GM18868 (cell line): Measurements from ENCODE around the gene CD300LG.
"Not testable (repeated sequence)": the region's sequence is repeated elsewhere in the genome, so short reads cannot be mapped to it uniquely, and the experiment has no call there.

ENCODE experiments used
- ATAC-seq: cut with Tn5 transposase; IDR thresholded peaks from one replicate; pipeline ENCODE4 v1.9.1; 2021; ENCODE audit warnings: mild to moderate bottlenecking, moderate library complexity; ENCODE audit not compliant: unreplicated experiment

Gene CD300LG

DNA sequence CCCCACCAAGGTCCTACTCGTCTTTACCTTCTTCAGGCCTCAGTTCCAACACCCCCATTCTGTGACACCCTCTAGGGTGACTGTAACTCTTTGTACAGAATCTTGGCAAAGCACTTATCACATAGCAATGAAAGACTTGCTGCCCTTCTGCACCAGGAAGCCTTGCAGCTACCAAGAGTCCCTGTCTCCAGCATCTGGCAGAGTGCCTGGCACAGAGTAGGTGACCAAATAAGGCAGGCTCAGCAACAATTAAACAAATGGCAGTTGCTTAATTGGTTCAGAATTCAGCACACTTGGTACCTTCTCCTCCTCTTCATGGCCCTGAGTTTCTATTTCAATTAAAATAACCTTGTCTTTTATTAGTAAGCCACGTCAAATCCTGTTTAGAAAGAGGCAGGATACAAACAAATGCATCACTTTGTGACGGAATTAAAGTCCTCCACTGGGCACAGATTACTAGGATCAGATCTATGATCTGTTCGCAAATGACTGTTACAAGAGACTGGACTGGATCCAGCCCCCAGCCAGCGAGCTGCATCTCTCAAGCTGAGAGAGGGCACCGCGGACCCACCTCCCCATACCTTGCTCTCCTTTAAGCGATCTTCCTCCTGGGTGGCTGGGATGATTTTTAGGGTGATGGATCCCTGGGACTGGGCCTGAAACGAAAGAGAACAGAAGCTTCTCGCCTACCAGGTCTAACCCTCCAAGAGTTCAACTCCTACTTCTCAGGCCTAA, 23.5 kb upstream of the CD300LG start:
- ATAC-seq = no peak

DNA sequence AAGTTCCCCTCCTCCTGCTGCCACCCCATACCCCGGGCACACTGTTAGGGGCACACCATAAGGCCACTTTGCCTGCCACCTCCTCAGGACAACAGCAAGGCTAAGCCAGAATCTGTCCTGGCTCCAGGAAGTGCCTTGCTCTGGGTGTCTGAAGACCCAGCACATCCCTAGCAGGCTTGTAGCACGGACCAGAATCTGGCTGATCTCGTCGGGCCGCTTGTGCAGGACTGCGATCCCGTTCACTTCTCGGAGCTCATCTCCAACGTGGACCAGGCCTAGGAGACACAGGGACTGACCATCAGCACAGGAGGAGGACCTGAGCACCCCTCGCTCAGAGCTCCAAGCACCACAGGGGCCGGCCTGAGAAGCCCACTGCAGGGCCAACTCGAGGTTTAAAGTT, 21.4 kb upstream of the CD300LG start:
- no peak for ATAC-seq

DNA sequence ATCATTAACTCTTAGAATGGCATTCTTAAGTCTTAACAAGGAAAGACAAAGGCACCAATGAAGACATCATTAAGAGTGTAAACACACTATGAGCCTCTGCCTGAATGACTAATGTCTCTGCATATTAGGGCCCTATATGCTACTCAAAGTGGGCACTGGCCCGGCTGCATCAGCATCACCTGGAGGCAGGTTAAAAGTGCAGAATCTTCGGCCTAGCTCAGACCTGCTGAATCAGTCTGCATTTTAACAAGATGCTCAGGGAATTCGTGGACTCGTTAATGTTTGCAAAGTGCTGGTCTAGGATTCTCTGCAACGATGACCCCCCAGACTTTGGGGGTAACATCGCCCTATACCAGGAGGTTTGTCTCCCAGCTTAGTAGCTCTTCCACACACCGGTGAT, 20.8 kb upstream of the CD300LG start:
- no peak for ATAC-seq

DNA sequence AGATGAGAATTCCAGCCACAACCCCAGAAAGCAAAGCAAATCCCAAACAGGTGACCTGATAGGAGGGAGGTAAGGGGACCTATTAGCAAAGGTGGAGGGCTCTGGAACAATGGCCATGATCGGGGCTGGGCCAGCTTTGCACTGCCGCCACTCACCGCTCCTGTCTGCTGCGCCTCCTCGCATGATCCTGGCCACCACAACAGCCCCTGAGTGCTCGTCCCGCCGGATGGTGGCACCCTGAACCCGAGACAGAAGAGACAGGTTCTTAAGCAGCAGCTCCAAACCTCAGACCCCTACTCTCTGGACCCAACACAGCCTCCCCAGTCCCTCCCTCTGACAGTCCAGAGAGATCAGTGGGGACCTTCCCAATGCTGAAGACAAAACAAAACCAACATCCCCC, 19.4 kb upstream of the CD300LG start:
- no peak for ATAC-seq

DNA sequence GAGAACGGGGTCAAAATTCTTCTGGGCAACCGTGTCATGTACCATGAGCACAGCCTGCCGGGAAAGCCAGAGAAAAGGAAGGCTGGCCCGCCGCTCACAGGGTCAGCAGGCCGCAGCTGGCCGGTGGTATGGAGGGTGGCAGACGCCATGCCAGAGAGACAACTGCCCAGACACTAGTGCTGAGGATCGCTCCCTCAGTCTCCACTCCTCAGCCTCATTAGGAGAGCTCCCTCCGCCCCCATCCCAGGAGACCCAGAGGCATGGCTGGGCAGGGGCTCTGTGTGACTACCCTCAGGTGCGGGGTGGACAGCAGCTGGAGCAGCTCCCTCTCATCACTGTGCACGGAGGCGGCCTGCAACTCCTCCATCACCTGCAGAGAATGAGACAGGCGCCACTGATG, 17.2 kb upstream of the CD300LG start:
- no peak for ATAC-seq

DNA sequence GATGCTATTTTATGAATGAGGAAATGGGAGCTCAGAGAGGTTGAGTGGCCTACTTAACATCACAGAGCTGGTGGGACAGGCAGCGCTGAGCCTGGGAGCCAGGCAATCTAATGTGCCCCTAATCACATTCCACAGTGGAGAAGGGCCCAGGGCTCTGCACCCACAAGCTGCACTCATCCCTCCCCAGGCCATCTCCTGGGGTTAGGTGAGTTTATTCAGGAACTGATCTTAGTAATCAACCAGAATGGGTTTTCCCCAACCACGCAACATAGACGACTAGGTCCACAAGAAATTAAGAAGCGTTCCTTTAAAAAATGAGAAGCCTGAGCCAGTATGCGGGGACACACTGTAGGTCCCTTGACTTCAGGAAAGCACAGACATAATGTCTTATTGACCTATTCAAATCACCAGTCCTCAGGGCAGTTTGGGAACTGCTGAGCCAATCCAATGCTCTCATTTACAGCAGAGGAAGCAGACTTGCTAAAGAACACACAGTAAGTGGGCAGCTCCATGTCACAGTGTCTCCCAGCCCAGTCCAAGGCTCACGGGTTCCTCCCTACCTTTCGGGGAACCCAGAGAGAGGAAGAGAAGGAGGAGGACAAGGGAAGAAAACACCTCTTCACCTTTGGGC, 16.4 kb upstream of the CD300LG start:
- no peak for ATAC-seq

DNA sequence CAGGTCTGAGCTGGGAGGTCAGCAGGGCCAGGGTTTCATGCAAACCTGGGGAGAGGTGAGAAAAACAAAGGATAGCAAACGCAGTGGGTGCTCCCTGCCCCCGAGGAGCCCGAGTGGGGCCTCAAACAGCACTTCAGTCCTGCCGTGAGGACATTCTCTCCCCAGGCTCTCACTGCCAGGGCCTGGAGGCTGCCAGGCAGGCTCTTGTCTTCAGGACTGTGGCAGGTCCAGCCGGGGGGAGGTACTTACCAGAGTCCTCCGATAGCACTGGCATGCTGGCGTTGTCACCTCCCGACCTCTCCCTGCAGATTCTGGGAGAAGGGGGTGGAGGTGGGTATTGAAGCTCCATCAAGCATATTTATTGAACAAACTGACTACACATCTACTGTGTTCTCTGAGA, 15.3 kb upstream of the CD300LG start:
- no peak for ATAC-seq

DNA sequence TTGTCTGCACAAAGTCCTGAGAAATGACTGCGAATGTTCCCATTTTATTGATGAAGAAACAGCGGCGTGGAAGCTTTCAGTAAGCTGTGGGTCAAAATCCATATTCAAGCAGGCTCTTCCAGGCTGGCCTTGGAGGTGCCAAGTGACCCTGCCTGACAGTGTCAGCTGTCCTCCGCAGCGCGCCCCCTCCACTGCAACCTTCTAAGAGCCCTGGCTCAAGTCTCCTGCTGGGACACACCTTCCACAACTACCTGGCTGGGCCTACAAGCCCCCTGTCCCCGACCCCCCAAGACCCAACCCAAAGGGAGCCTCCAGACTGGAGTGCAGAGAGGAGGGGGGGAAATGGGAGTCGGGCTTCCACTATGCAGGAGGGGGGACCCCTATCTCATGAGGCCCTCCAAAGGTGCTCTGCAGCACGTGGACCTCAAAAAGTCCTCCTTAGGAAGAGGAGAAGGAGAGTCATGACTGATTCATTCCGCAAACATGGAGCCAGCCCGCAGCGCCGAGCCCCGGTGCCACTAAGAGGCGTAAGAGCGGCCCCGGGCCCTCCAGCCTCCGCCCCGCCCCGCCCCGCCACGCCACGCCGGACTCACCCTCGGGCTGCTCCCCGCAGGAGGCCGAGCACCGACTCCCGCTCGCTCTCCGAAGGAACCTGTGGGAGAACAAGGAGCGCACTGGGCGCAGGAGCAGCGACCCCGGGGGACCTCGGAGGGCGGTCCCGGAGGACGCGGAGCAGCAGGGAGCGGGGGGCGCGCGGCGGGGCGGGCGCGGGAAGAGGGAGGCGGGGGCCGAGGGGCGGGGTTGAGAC, 14.6 kb upstream of the CD300LG start:
- no peak for ATAC-seq

DNA sequence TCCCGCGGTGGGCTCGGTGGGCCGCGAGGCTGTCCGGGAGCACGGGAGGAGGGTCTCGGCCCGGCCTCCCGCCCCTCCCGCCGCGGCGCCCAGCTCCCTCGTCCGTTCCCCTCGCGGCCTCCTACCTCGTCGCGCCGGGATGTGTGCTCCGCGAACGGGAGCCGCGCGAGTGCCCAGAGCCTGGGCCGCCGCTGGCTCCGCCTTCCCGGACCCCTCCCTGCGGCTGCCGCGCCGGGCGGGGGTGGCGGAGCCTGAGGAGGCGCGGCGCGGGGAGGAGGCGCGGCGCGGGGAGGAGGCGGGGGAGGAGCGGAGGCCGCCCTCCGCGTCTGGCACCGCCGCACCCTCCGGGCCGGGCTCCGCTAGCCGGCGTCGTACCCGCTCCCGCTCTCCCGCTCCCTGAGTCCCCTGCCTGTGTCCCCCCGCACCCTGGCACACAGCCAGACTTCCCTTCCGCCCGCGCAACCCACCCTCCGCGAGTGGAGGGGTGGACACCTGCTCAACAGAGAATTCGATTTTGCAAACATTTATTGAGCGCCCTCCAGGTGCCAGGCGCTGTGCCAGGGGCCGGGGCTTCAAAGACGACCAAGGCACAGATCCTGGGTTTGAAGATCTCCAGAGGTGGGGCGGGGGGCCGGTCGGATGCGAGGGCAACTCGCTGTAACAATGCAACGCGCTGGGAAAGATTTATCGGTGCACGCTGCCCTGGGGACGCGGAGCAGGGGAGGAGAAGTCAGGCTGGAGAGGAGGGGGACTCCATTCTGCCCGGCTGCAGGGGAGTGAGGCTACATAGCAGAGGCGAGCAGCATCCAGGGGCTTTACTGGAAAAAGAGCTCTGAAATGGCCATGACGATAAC, 13.8 kb upstream of the CD300LG start, which contains the start of gene MPP3:
TSS of gene MPP3 (minus strand) at position 171 of the 854 bp plus-strand sequence. CDS start 1,240 bp downstream, outside the sequence.
- no peak for ATAC-seq

DNA sequence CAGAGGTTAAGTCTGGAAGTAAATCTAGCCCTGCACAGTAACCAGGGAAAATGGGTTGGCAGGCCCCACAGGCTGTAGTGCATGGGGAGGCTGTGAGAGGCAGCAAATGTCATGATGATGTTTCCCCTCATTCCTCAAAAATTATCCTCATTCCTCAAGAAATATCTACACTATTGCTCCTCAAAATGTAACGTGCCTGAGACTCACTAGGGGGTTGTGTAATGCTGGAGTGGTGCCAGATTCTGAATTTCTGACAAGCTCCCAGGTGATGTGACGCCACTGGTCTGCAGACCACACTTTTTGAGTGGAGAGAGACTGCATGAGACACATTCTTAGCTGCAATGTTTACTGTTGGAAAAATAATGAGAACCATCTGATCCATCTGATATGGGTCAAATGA, 12.9 kb upstream of the CD300LG start:
- no peak for ATAC-seq

DNA sequence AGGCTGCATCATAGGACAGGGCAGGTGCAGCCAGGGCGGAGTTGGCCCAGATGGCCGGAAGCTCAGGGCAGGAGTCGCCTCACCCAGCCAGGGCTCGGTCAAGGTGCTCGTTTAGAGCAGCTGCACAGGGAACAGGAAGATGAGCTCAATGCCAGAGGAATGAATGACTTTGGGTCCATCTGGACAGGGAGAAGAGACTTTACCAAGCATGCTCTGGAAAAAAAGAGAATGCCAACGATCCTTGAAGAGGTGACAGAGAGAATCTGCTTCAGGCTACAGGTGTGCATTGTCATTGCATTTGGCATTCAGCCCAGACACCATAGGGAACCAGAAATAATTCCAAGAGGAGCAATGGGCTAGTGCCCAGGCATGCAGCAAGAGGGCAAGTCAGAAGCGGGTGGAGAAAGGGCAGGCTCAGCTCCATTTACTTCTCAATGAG, 7.3 kb upstream of the CD300LG start:
- ATAC-seq = no peak

DNA sequence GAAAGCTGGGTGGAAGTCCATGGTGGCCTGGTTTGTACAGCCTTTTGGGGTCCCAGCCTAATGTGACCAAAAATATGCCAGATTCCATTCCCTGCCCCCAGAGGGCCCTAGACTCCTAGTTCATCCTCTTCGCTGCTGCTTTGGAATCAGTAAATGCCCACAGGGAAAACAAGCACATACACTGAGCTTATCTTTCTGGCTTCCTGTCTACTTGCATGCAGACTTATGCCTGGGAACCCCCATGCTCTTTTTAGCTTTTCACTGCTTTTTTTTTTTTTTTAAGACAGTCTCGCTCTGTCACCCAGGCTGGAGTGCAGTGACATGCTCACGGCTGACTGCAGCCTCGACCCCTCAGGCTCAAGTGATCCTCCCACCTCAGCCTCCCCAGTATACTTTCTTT, 6.2 kb upstream of the CD300LG start:
- ATAC-seq = no peak

DNA sequence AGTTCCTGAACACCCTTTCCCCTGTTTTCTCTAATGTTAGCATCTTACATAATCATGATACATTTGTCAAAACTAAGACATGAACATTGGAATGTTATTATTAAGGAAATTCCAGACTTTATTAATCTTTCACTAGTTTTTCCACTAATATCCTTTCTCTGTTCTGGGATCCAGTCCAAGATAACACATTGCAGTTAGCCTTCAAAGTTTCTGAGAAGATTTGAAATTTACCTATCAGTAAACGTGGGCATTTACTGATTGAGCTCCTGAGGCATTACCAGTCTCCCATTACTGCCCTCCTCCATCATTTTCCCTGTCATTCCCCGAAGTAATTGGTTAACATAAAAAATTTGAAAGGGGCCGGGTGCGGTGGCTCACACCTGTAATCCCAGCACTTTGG, 5.7 kb upstream of the CD300LG start:
- ATAC-seq = no peak

DNA sequence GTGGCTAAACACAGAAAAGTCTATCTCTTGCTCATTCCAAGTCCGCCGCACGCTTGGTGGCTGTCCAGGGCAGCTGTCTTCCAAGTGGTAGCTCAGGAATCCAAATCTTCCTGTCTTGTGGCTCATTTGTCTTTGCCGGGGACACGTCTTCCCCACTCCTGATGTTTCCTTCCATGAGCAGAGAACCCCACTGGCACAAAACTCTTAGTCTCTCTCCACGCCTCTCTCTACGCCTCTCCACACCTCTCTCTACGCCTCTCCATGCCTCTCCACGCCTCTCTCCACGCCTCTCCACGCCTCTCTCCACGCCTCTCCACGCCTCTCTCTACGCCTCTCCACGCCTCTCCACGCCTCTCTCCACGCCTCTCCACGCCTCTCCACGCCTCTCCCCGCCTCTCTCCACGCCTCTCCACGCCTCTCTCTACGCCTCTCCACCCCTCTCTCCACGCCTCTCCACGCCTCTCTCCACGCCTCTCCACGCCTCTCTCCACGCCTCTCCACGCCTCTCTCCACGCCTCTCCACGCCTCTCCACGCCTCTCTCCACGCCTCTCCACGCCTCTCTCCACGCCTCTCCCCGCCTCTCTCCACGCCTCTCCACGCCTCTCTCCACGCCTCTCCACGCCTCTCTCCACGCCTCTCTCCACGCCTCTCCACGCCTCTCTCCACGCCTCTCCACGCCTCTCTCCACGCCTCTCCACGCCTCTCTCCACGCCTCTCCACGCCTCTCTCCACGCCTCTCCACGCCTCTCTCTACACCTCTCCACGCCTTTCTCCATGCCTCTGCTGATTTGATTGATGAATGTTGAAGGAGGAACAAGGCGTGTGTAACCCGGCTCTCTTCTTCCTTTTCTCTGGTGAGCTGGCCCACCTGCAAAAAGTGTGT, 4.6 kb upstream of the CD300LG start:
- ATAC-seq = not testable (repeated sequence)

DNA sequence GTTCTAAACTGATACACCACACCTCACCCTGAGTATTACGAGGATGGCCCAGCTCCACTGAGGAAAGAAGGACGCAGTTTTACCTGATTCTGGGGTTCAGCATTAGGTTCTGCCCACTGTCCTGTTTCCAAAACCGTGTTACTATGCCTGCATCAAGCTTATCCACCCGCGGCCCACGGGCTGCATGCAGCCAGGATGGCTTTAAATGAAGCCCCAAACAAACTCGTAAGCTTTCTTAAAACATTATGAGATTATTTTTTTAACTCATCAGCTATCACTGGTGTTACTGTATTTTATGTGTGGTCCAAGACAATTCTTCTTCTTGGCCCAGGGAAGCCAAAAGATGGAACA, 4.0 kb upstream of the CD300LG start:
- no peak for ATAC-seq

DNA sequence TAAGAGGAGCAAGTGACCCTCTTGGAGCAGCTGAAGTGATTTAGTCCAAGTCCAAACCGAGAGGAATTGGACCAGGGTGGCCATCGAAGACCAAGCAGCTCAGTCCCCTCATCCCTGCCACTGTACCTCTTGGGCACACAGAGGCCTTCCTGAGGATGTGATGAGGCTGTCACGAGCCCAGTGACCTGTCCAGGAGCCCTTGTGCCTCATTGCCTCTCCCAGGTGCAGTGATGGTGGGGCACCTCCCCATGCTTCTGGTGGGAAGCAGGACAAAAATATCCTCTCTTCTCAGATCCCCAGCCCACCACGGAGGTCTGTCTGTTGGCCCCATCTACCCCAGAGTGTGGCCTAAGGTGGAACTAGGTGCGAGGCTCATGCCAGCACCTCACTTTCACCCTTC, 2.7 kb upstream of the CD300LG start:
- no peak for ATAC-seq

DNA sequence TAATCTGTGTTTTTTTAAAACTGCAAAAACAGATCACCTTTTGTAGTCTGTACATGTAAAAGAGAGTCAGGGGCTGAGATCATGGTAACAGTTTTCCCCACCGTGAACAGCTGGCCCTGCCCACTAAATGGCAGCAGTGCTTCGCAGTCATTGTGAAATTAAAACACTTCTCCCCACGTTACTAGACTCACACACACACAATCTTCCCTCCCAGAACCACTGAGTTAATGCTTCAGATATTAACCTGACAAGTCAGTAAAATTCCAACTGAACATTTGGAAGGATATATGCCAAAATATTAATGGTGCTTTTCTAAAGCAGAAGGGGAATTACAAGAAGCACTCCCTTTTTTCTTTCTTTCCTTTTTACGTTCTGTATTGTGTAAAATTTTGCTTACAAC, 1.2 kb upstream of the CD300LG start:
- ATAC-seq = no peak

DNA sequence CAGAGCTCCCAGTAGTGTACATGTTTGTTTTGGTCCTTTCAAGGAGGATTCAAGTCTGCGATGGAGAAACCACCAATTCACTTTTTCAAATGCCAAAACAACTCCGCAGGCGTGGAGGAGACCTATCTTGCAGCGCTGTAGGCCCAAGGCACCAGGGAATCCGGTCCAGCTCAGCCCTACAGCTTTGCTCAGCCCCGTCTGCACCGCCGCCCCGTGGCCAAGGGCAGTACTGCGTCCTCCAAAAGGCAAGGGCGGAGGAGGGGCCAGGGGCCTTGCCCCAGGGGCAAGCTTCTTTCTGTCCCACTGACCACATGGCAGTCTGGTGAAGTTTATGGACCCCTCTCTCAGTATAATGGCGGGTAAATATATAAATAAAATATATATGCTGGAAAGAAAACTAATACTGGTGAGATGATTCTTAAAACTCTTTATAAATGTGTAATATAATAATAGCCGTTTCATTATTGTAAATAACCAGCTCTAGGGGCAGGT, 709 bp upstream of the CD300LG start:
- ATAC-seq = no peak

DNA sequence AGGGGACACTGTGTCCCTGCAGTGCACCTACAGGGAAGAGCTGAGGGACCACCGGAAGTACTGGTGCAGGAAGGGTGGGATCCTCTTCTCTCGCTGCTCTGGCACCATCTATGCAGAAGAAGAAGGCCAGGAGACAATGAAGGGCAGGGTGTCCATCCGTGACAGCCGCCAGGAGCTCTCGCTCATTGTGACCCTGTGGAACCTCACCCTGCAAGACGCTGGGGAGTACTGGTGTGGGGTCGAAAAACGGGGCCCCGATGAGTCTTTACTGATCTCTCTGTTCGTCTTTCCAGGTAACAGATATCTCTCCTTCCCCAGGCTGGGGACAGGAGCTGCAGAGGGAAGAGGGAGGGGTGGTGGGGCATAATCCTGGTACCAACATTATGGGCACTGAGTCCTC, 1.6 kb downstream of the CD300LG start:
- no peak for ATAC-seq

DNA sequence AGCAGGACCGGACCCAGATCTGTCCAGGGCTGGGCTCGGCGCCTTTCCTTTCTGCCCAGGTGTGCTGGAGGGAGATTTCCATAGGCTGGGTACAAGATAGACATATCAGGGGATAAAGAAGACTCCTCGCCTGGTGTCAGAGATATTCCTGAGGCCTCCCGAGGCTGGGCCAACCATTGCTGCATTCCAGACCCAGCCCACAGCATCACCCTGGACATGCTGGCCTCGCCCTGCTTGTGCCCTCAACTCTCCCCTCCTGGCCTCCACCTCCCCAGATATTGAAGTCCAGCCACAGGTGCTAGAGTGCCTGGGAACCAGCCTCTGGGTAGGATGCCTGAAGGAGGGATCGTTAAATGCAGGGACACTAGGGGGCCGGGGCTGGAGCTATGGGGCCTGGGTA, 2.1 kb downstream of the CD300LG start:
- no peak for ATAC-seq
